AG04449 (cell line): ENCODE results near the gene MYO5C.

Experiments used
- CTCF ChIA-PET: fragments of 350-600 bp; formaldehyde crosslinking; extraction: SDS; loops from one replicate; lab custom pipeline; 2021; ENCODE audit warnings: antibody characterized with exemption; lab: Yijun Ruan, JAX
- POLR2A ChIA-PET: fragments of 400-600, 350-600 bp; formaldehyde crosslinking; extraction: SDS; loops from one replicate; lab custom pipeline; 2020; ENCODE audit warnings: antibody characterized with exemption, inconsistent platforms; lab: Yijun Ruan, JAX
- DNase-seq: peaks from one replicate; pipeline ENCODE4 v3.0.0-alpha.2; 2010; ENCODE audit warnings: low read depth, low spot score
- H3K4me3 ChIP-seq: 2 replicates; pipeline ENCODE4 v1.5.1; 2011; ENCODE audit warnings: low read depth, mild to moderate bottlenecking, control low read depth, low read length
- TF ChIP-seq, protein P1 (sequence below): IDR thresholded peaks from one replicate; pipeline ENCODE4 v1.5.1; 2011; ENCODE audit warnings: mild to moderate bottlenecking, moderate library complexity, low read length, control low read depth, inconsistent platforms; ENCODE audit not compliant: insufficient read depth; ENCODE audit errors: missing control alignments

The MYO5C gene

DNA sequence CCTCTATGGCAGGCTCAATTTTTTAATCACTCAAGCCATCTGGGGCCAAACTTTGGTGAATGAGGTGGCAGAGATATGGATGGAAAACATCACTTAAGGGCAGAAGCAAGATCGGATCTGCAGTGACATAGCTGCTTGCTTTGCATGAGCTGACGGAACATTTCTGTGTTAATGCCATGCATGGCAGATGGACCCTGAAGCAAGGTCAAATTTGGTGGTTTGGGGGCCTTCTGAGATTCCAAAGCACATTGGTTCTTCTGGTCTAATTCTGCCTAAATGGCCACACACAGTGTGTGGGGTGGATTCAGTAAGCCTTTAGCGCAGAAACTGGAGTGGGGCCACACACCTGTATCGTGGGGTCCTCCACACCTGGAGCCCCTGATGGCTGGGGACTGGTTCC is 144.7 kb downstream of the MYO5C start:
- TF ChIP-seq, protein P1, sequence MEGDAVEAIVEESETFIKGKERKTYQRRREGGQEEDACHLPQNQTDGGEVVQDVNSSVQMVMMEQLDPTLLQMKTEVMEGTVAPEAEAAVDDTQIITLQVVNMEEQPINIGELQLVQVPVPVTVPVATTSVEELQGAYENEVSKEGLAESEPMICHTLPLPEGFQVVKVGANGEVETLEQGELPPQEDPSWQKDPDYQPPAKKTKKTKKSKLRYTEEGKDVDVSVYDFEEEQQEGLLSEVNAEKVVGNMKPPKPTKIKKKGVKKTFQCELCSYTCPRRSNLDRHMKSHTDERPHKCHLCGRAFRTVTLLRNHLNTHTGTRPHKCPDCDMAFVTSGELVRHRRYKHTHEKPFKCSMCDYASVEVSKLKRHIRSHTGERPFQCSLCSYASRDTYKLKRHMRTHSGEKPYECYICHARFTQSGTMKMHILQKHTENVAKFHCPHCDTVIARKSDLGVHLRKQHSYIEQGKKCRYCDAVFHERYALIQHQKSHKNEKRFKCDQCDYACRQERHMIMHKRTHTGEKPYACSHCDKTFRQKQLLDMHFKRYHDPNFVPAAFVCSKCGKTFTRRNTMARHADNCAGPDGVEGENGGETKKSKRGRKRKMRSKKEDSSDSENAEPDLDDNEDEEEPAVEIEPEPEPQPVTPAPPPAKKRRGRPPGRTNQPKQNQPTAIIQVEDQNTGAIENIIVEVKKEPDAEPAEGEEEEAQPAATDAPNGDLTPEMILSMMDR, result no peak
- ChIA-PET CTCF (no interaction called here), POLR2A (no interaction called here)
- DNase-seq, result no peak
- H3K4me3 ChIP-seq, result no peak overlapping the region

DNA sequence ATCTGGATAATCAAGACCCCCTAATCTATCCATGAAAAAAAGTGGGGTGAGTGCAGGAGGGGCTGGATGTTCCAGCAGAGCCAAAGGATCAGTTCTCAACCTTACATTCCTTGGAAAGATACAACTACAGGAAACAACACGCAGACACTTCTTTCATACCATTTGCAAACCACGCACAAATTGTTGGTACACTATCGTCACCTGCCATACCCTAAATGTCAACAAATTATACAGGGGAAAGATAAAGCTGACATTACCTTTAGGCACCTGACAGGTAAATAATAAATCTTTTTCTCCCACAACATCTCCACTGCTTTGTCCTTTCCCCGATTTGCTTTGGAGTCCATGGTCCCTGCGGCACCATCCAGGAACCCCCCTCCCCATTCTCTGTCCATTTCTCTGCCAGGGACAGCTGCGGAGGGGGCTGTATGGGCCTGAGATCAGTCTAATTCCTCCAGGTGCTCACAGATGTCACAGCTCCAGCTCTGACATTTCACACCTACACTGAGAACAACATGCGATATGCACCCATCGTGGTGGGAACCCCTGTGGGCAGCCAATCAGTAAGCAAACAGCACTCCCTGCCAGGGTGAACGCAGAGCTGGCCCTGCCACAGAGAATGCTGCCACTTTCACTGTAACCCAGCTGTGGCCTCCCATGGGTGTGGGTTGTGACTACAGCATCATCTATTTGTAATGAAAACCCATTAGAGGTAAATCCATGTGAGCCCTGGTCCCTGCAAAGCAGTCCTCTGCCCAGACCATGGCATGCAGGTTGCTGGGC is 145.4 kb downstream of the MYO5C start:
- ChIA-PET POLR2A (no interaction called here), CTCF (interaction anchor here (1.0 to 2.2 kb wide), 2 partner anchors 10 to 11 kb away, joined by 3 to 7 read pairs; no protein-coding TSS in a partner anchor)
- H3K4me3 ChIP-seq, result no peak overlapping the region
- TF ChIP-seq, protein P1, result no peak
- no peak for DNase-seq

- TF ChIP-seq, protein P1, result no peak
- POLR2A ChIA-PET, result no interaction called here
- DNase-seq, result no peak
- CTCF ChIA-PET, result interaction anchor here (1.2 to 2.2 kb wide), 2 partner anchors 8 to 35 kb away, joined by 3 to 7 read pairs; no protein-coding TSS in a partner anchor
- H3K4me3 ChIP-seq, result no peak overlapping the region
Observed at GRCh38 chr15:52148403-52148802, 147.2 kb downstream of the MYO5C start.

GRCh38 chr15:52146776-52147175 is 148.8 kb downstream of the MYO5C start:
- CTCF ChIA-PET, result interaction anchor here (0.6 to 1.0 kb wide), 2 partner anchors 68 to 177 kb away, joined by 3 to 4 read pairs; no protein-coding TSS in a partner anchor
- DNase-seq, result no peak
- no peak overlapping the region for H3K4me3 ChIP-seq
- POLR2A ChIA-PET, result no interaction called here
- TF ChIP-seq, protein P1, result no peak

DNA sequence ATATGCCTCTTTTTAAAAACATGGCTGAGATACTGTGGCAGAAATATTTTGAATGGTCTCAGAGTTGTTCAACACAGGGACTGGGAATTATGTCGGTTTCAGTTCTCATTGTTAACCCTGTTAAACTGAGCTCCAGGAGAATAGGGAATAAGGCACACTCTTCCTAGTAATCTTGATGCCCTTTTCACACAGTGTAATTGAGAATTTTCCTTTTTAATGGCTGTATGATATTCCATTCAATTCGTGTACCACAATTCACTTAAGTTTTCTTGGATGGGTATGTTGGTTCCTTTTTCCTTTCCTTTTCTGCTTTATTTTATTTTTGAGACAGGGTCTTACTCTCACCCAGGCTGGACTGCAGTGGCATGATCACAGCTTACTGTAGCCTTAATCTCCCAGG is 149.3 kb downstream of the MYO5C start:
- no peak for DNase-seq
- TF ChIP-seq, protein P1, result no peak
- no peak overlapping the region for H3K4me3 ChIP-seq
- ChIA-PET POLR2A (no interaction called here), CTCF (interaction anchor here (0.6 to 1.0 kb wide), 2 partner anchors 67 to 177 kb away, joined by 3 to 4 read pairs; no protein-coding TSS in a partner anchor)

DNA sequence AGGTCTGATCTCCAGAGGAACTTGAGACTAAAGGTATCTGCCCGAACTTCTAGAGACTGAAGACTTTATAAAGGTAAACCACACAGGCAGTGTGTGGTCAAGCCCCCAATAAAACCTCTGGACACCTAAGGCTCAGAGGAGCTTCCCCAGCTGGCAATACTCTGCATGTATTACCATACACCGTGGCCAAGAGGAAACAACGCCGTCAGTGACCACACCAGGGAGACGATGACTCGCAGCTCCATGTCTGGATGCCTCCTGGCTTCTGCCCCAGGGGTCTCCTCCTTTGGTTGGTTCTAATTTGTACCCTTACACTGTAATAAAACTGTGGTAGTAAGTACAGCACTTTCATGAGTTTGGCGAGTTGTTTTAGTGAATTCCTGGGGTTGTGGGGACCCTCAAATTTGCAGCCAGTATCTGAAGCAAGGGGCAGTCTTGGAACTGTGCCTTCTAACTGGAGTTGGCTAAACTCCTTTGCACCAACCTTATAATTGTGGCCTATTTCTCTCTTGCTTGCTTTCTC is 150.9 kb downstream of the MYO5C start:
- H3K4me3 ChIP-seq, result no peak overlapping the region
- ChIA-PET CTCF (interaction anchor here (0.8 to 2.2 kb wide), 3 partner anchors 9 to 83 kb away, joined by 3 to 7 read pairs (median 3); no protein-coding TSS in a partner anchor), POLR2A (interaction anchor here (1.3 kb wide), 1 partner anchor 164 kb away, joined by 5 read pairs; no protein-coding TSS in a partner anchor)
- no peak for DNase-seq
- TF ChIP-seq, protein P1, result no peak
